Dendritic cell treated with granulocyte-macrophage colony-stimulating factor and Interleukin-4, amounts not matched to agents 40 ng/mL and 50 ng/mL, for 4 days (primary cell): ENCODE data around the gene SNX25.

Source experiments
- H3K27ac Mint-ChIP-seq: one replicate; pipeline ENCODE4 v1.8.0; 2022; ENCODE audit warnings: mild to moderate bottlenecking, mixed read lengths
- H3K27me3 Mint-ChIP-seq: one replicate; pipeline ENCODE4 v1.8.0; 2022; ENCODE audit warnings: mild to moderate bottlenecking, mixed read lengths
- H3K36me3 Mint-ChIP-seq: one replicate; pipeline ENCODE4 v1.8.0; 2022; ENCODE audit warnings: low read depth, mixed read lengths
- H3K4me1 Mint-ChIP-seq: one replicate; pipeline ENCODE4 v1.8.0; 2022; ENCODE audit warnings: low read depth, mixed read lengths
- H3K4me3 Mint-ChIP-seq: one replicate; pipeline ENCODE4 v1.8.0; 2022; ENCODE audit warnings: mild to moderate bottlenecking, moderate library complexity, mixed read lengths
- H3K9me3 Mint-ChIP-seq: one replicate; pipeline ENCODE4 v1.8.0; 2022; ENCODE audit warnings: mixed read lengths
- intact Hi-C: fragments of 100-400 bp; cut with micrococcal nuclease; formaldehyde crosslinking; loops from one replicate; pipeline ENCODE4 v1.15.0; 2022

The SNX25 gene

GRCh38 chr4:185394568-185395237 lies 185.3 kb downstream of the SNX25 start:
- H3K27ac Mint-ChIP-seq, result no peak overlapping the region
- H3K27me3 Mint-ChIP-seq, result peaks cover 7% of the 10 kb centered on the region
- intact Hi-C loops, result loop anchor here (1.0 to 10.0 kb wide), 3 partner anchors 11 to 798 kb away; partner anchors contain the start of genes CFAP97, CYP4V2 and SNX25
- no peaks in the 10 kb centered on the region for H3K9me3 Mint-ChIP-seq
- H3K4me1 Mint-ChIP-seq, result peaks cover 23% of the 10 kb centered on the region
- peak overlapping the region; percentile 6 for H3K4me3 Mint-ChIP-seq
- H3K36me3 Mint-ChIP-seq, result peaks cover 26% of the 10 kb centered on the region

GRCh38 chr4:185395238-185395955 lies 186.0 kb downstream of the SNX25 start, which contains the start of gene LRP2BP:
TSS of gene LRP2BP (minus strand) at chr4:185395924. CDS start at chr4:185378186, 17,738 bp downstream.
- intact Hi-C loops, result loop anchor here (1.0 to 10.0 kb wide), 3 partner anchors 10 to 797 kb away; partner anchors contain the start of genes CFAP97, CYP4V2 and SNX25
- H3K9me3 Mint-ChIP-seq, result no peaks in the 10 kb centered on the region
- H3K36me3 Mint-ChIP-seq, result peaks cover 32% of the 10 kb centered on the region
- peak within 1 kb of the TSS; percentile 84 for H3K4me3 Mint-ChIP-seq
- peaks cover 23% of the 10 kb centered on the region for H3K4me1 Mint-ChIP-seq
- H3K27me3 Mint-ChIP-seq, result peaks cover 7% of the 10 kb centered on the region
- peak within 1 kb of the TSS; percentile 84 for H3K27ac Mint-ChIP-seq

DNA sequence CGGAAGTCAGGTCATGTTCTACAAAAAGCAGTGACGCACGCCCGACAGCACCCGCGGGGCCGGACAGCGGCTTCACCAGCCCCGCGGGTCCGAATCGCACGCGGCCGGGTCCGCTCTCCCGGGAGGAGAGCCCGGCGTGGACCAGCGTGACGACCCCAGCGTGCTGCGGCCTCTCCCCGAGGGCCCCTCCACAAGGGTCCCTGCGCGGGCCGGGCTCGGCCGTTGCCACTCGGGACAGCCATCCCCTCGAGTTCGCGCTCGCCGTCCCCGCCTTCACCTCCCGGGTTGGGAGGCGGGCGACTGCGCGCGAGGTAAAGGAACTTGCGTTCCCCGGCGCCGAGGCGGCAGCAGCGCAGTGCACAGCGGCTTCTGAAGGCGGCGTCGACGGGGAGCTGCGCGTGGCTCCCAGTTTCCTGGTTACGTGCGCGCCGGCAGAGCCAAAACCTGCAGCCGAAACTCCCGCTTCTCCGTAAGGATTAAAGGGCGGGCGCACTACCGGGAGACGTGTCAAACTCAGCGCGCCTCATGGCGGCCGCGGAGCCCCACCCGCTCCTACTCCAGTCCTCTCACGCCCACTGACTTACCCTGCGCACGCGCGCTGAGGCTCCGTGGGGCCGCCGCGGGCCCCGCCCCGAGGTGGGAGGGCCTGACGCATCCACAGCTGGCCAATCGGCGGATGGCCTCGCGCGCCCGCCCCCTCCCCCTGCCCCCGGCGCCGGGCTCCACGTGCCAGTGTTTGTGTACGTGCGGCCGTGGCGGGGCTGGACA lies 186.7 kb downstream of the SNX25 start:
- Mint-ChIP-seq H3K4me1 (peaks cover 23% of the 10 kb centered on the region), H3K27me3 (peaks cover 7% of the 10 kb centered on the region), H3K36me3 (peaks cover 37% of the 10 kb centered on the region), H3K27ac (peak overlapping the region; percentile 84), H3K4me3 (peak overlapping the region; percentile 84), H3K9me3 (no peaks in the 10 kb centered on the region)
- intact Hi-C loops, result loop anchor here (1.0 to 10.0 kb wide), 5 partner anchors 9 to 796 kb away; partner anchors contain the start of genes CCDC110, CFAP97, CYP4V2 and SNX25

DNA sequence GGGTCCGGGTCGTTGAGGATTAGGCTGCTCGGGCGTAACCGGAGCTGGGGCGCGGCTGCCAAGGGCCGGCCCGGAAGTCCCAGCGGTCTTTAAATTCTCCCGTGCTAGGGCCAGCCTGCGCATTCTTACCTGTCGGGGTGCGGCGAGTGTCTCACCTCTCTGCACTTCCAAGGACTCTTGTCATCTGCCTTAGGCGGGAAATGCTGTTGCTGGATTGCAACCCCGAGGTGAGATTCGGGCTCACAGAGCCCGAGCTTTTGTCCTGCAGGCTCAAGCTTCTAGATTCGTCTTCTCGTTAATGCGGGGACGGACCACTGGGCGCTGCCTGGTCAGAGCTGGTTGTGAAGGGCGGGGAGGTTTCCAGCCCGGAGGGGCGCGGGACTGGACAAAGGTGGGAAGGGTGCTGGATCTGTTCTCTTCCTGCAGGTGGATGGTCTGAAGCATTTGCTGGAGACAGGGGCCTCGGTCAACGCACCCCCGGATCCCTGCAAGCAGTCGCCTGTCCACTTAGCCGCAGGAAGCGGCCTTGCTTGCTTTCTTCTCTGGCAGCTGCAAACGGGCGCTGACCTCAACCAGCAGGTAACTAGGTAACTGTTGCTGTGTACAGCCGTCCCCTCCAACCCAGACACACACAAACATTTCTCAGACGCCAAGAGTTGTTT lies 187.5 kb downstream of the SNX25 start, which contains the start of gene ANKRD37:
Gene ANKRD37 (plus strand): TSS at position 118 of the 662 bp plus-strand sequence. CDS start 83 bp downstream, at position 201.
- intact Hi-C loops, result loop anchor here (1.0 to 10.0 kb wide), 4 partner anchors 28 to 795 kb away; partner anchors contain the start of genes CCDC110, CFAP97, CYP4V2 and SNX25
- Mint-ChIP-seq H3K9me3 (no peaks in the 10 kb centered on the region), H3K4me3 (peak within 1 kb of the TSS; percentile 84), H3K27ac (peak within 1 kb of the TSS; percentile 84), H3K4me1 (peaks cover 23% of the 10 kb centered on the region), H3K27me3 (peaks cover 2% of the 10 kb centered on the region), H3K36me3 (peaks cover 44% of the 10 kb centered on the region)

GRCh38 chr4:185398618-185399017 lies 189.2 kb downstream of the SNX25 start:
- peaks cover 58% of the 10 kb centered on the region for H3K36me3 Mint-ChIP-seq
- intact Hi-C loops, result loop anchor here (5.0 to 10.0 kb wide), 2 partner anchors 194 to 794 kb away; partner anchors contain the start of genes CFAP97, CYP4V2 and SNX25
- peak overlapping the region; percentile 84 for H3K4me3 Mint-ChIP-seq
- no peaks in the 10 kb centered on the region for H3K27me3 Mint-ChIP-seq
- H3K4me1 Mint-ChIP-seq, result peaks cover 27% of the 10 kb centered on the region
- H3K9me3 Mint-ChIP-seq, result no peaks in the 10 kb centered on the region
- peak overlapping the region; percentile 70 for H3K27ac Mint-ChIP-seq

GRCh38 chr4:185399466-185399865 lies 190.1 kb downstream of the SNX25 start:
- H3K9me3 Mint-ChIP-seq, result no peaks in the 10 kb centered on the region
- H3K27ac Mint-ChIP-seq, result no peak overlapping the region
- peaks cover 66% of the 10 kb centered on the region for H3K36me3 Mint-ChIP-seq
- peaks cover 25% of the 10 kb centered on the region for H3K4me1 Mint-ChIP-seq
- intact Hi-C loops, result loop anchor here (5.0 to 10.0 kb wide), 2 partner anchors 195 to 793 kb away; partner anchors contain the start of genes CFAP97, CYP4V2 and SNX25
- no peak overlapping the region for H3K4me3 Mint-ChIP-seq
- no peaks in the 10 kb centered on the region for H3K27me3 Mint-ChIP-seq

GRCh38 chr4:185404031-185404430 lies 194.6 kb downstream of the SNX25 start:
- Mint-ChIP-seq H3K36me3 (peaks cover 82% of the 10 kb centered on the region), H3K27me3 (no peaks in the 10 kb centered on the region), H3K9me3 (no peaks in the 10 kb centered on the region), H3K4me1 (peaks cover 22% of the 10 kb centered on the region), H3K4me3 (no peak overlapping the region), H3K27ac (no peak overlapping the region)
- intact Hi-C loops, result no loop called here

- Mint-ChIP-seq H3K9me3 (peaks cover 8% of the 10 kb centered on the region), H3K4me1 (peaks cover 26% of the 10 kb centered on the region), H3K27ac (peak overlapping the region; percentile 82), H3K4me3 (no peak overlapping the region), H3K36me3 (peaks cover 79% of the 10 kb centered on the region), H3K27me3 (no peaks in the 10 kb centered on the region)
- intact Hi-C loops, result loop anchor here (1.0 kb wide), 1 partner anchor 10 kb away; the partner anchor contains the start of gene LRP2BP
Measured at GRCh38 chr4:185405296-185405999, 196.1 kb downstream of the SNX25 start.

DNA sequence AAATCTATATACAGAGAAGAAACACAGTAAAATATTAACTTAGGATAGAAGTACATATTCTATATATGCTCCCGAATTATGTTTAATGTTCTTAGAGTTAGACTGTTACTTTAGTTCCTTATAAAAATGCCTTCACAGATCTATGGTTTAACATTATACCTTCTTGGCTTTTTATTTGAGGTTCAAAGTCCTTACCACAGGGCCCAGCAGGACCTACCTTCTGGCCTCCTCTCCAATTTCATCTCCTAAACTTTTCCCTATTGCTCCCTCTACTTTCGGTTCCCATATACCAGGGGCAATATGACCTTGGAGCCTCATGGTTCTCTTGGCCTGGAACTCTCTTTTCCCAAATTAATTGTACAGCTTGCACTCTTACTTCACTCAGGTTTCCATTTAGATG lies 199.0 kb downstream of the SNX25 start:
- Mint-ChIP-seq H3K4me1 (peaks cover 41% of the 10 kb centered on the region), H3K36me3 (peaks cover 66% of the 10 kb centered on the region), H3K4me3 (no peak overlapping the region), H3K27ac (no peak overlapping the region), H3K27me3 (no peaks in the 10 kb centered on the region), H3K9me3 (peaks cover 8% of the 10 kb centered on the region)
- intact Hi-C loops, result no loop called here

DNA sequence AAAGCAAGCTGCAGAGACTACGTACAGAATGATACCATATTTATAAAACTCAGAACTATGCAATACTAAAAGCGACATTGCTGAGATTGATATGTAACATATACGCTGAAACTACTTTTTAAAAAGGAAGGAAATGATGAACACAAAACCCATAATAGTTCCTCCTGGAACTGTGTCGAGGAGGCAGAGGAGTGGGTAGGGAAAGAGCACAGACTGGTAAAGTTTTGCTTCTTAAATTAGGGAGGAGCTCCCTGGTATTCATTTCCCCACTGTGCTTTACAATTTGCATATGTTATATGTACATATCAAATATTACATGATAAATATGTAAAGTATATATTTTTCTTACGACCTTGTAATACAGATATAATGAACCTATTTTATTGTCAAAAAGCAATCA lies 202.5 kb downstream of the SNX25 start:
- Mint-ChIP-seq H3K9me3 (peaks cover 8% of the 10 kb centered on the region), H3K4me3 (peak overlapping the region; percentile 17), H3K27ac (peak overlapping the region; percentile 81), H3K4me1 (peaks cover 23% of the 10 kb centered on the region), H3K36me3 (peaks cover 44% of the 10 kb centered on the region), H3K27me3 (no peaks in the 10 kb centered on the region)
- intact Hi-C loops, result loop anchor here (2.0 kb wide), 1 partner anchor 13 kb away; the partner anchor contains the start of gene UFSP2

GRCh38 chr4:185412412-185412811 lies 203.0 kb downstream of the SNX25 start:
- H3K27me3 Mint-ChIP-seq, result no peaks in the 10 kb centered on the region
- intact Hi-C loops, result no loop called here
- peaks cover 23% of the 10 kb centered on the region for H3K4me1 Mint-ChIP-seq
- H3K4me3 Mint-ChIP-seq, result no peak overlapping the region
- peak overlapping the region; percentile 81 for H3K27ac Mint-ChIP-seq
- H3K36me3 Mint-ChIP-seq, result peaks cover 50% of the 10 kb centered on the region
- peaks cover 8% of the 10 kb centered on the region for H3K9me3 Mint-ChIP-seq
